Fibroblast of villous mesenchyme (primary cell): ENCODE data around the gene RCOR3. TPM values are rescaled to one million over a fixed set of nuclear protein-coding genes. Genes with fewer than 3 reads are reported as not detected.

ENCODE experiments used
- DNase-seq: peaks from one replicate; pipeline ENCODE4 v3.0.0-alpha.2; 2010; ENCODE audit warnings: low read depth
- H3K4me3 ChIP-seq: 2 replicates; pipeline ENCODE4 v1.5.1; 2011; ENCODE audit warnings: low read depth, mild to moderate bottlenecking, low read length
- total RNA-seq: library from RNA; depleted of rRNA; stranded (reverse); fragments of >200 nt; gene quantifications from 2 replicates; pipeline ENCODE4 v1.2.3, GENCODE V29; 2012
- TF ChIP-seq, protein P1 (sequence below): IDR thresholded peaks from 2 replicates; pipeline ENCODE4 v1.5.1; 2012; ENCODE audit warnings: low read depth, mild to moderate bottlenecking, low read length; ENCODE audit not compliant: insufficient read depth

The RCOR3 gene
- total RNA-seq, 1 donor = 32.0 TPM

DNA sequence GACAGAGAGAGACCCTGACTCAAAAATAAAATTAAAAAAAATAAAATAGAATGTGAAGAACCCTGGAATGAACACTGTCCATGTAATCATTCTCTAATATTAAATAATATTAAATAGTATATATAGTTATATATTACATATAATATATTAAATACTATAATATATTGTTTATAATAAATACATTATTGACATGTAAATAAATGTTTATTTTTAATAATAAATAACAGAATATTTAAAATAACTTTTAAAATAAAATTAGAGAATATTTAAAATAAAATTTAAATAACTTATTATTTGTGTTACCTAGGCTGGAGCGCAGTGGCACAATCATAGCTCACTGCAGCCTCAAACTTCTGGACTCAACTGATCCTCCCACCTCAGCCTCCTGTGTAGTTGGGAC is 99.5 kb downstream of the RCOR3 start:
- DNase-seq = no peak
- no peak overlapping the region for H3K4me3 ChIP-seq
- TF ChIP-seq, protein P1, sequence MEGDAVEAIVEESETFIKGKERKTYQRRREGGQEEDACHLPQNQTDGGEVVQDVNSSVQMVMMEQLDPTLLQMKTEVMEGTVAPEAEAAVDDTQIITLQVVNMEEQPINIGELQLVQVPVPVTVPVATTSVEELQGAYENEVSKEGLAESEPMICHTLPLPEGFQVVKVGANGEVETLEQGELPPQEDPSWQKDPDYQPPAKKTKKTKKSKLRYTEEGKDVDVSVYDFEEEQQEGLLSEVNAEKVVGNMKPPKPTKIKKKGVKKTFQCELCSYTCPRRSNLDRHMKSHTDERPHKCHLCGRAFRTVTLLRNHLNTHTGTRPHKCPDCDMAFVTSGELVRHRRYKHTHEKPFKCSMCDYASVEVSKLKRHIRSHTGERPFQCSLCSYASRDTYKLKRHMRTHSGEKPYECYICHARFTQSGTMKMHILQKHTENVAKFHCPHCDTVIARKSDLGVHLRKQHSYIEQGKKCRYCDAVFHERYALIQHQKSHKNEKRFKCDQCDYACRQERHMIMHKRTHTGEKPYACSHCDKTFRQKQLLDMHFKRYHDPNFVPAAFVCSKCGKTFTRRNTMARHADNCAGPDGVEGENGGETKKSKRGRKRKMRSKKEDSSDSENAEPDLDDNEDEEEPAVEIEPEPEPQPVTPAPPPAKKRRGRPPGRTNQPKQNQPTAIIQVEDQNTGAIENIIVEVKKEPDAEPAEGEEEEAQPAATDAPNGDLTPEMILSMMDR = no peak

DNA sequence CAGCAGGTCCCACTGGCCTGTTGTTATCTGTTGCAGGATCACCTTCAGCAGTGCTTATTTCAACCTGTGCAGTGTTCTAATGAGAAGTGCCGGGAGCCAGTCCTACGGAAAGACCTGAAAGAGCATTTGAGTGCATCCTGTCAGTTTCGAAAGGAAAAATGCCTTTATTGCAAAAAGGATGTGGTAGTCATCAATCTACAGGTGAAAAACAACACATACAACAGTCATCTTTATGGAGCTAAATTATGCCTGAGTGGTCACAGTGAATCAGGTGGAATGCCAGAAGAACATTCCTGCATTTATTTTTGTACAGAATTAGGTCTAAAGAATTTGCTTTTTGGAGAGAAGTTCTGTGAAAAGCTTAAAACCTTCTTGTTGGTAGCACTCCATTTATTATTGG is 100.7 kb downstream of the RCOR3 start:
- TF ChIP-seq, protein P1 = no peak
- no peak for DNase-seq
- H3K4me3 ChIP-seq = no peak overlapping the region

DNA sequence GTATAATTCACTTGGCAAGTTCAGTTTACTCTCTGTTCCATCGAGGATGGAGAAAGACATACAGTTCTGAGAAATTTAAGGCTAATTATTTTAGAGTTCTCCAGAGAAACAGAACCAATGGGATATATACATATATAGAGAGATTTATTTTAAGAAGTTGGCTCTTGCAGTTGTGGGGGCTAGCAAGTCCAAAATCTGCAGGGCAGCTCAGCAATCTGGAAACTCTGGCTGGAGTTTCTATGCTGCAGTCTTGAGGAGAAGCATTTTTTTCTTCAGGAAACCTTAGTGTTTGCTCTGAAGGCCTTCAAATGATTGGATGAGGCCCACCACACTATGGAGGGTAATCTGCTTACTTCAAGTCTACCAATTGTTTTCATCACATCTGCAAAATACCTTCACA is 102.0 kb downstream of the RCOR3 start:
- no peak for DNase-seq
- TF ChIP-seq, protein P1 = no peak
- H3K4me3 ChIP-seq = no peak overlapping the region

Other genes with a start within 250 kb of the RCOR3 start
- gene KCNH1, start 125.2 kb upstream of the RCOR3 start, total RNA-seq = 11.2 and 14.2 TPM in 2 replicates
- gene TRAF5, start 67.5 kb downstream of the RCOR3 start, total RNA-seq = 27.6 and 28.7 TPM in 2 replicates
- not detected in 2 replicates for gene RD3, start 232.8 kb downstream of the RCOR3 start, total RNA-seq